Stromal cell of bone marrow (primary cell): Measurements from ENCODE around the gene SLC38A9.

Experiments
- DNase-seq: peaks from one replicate; pipeline ENCODE4 v3.0.0-alpha.2; 2012; ENCODE audit warnings: low read depth

SLC38A9 gene

GRCh38 chr5:55649963-55650362 lies 62.2 kb downstream of the SLC38A9 start:
- DNase-seq: no peak

- DNase-seq: no peak
Observed at GRCh38 chr5:55645304-55645703, 66.8 kb downstream of the SLC38A9 start.

- no peak for DNase-seq
Observed at GRCh38 chr5:55638455-55638854, 73.7 kb downstream of the SLC38A9 start.

- no peak for DNase-seq
Observed at GRCh38 chr5:55638051-55638450, 74.1 kb downstream of the SLC38A9 start.

- peak; percentile 34 for DNase-seq
Observed at GRCh38 chr5:55636683-55637082, 75.4 kb downstream of the SLC38A9 start.

GRCh38 chr5:55636177-55636576 lies 75.9 kb downstream of the SLC38A9 start:
- DNase-seq: no peak

GRCh38 chr5:55634866-55635265 lies 77.3 kb downstream of the SLC38A9 start:
- no peak for DNase-seq

- DNase-seq: peak; percentile 64
Observed at GRCh38 chr5:55634209-55634805, 77.8 kb downstream of the SLC38A9 start.

GRCh38 chr5:55633574-55634208 lies 78.4 kb downstream of the SLC38A9 start:
- DNase-seq: no peak

- DNase-seq: no peak
Observed at GRCh38 chr5:55629815-55630214, 82.3 kb downstream of the SLC38A9 start.

GRCh38 chr5:55626790-55627189 lies 85.3 kb downstream of the SLC38A9 start:
- DNase-seq: no peak

GRCh38 chr5:55625913-55626312 lies 86.2 kb downstream of the SLC38A9 start:
- DNase-seq: no peak

GRCh38 chr5:55625589-55625909 lies 86.6 kb downstream of the SLC38A9 start:
- no peak for DNase-seq

- DNase-seq: no peak
Observed at GRCh38 chr5:55624841-55625588, 87.1 kb downstream of the SLC38A9 start.

- DNase-seq: no peak
Observed at GRCh38 chr5:55623789-55624188, 88.3 kb downstream of the SLC38A9 start.

GRCh38 chr5:55622460-55622859 lies 89.7 kb downstream of the SLC38A9 start:
- DNase-seq: no peak

GRCh38 chr5:55621229-55621628 lies 90.9 kb downstream of the SLC38A9 start:
- DNase-seq: no peak

- DNase-seq: no peak
Observed at GRCh38 chr5:55620766-55621160, 91.4 kb downstream of the SLC38A9 start.

- no peak for DNase-seq
Observed at GRCh38 chr5:55620009-55620765, 91.9 kb downstream of the SLC38A9 start.

- no peak for DNase-seq
Observed at GRCh38 chr5:55618318-55618717, 93.8 kb downstream of the SLC38A9 start.

- DNase-seq: no peak
Observed at GRCh38 chr5:55613112-55613868, 98.8 kb downstream of the SLC38A9 start.

GRCh38 chr5:55610542-55610941 lies 101.6 kb downstream of the SLC38A9 start:
- no peak for DNase-seq
